Fibroblast of lung (primary cell): ENCODE results near the gene TRPM7. TPM values are rescaled to one million over a fixed set of nuclear protein-coding genes. Genes with fewer than 3 reads are reported as not detected.
A peak's percentile ranks its signal among the peaks of the same experiment; 100 is the strongest.

Experiments
- DNase-seq, 2 donors: peaks; one replicate each; pipeline versions ENCODE4 v3.0.0 to v3.0.0-alpha.2; 2010; ENCODE audit warnings: low read depth in 2 of 2
- H2AFZ ChIP-seq: 2 replicates; pipeline ENCODE4 v1.5.1; 2012; ENCODE audit warnings: low read length, control low read depth, inconsistent platforms
- H3K27ac ChIP-seq: 2 replicates; pipeline ENCODE4 v1.5.1; 2011; ENCODE audit warnings: low read length, control low read depth; ENCODE audit not compliant: insufficient read depth
- H3K27me3 ChIP-seq: 2 replicates; pipeline ENCODE4 v1.5.1; 2011; ENCODE audit warnings: mild to moderate bottlenecking, low read length; ENCODE audit not compliant: control insufficient read depth, insufficient read depth
- H3K36me3 ChIP-seq: 2 replicates; pipeline ENCODE4 v1.5.1; 2011; ENCODE audit warnings: low read length; ENCODE audit not compliant: control insufficient read depth, insufficient read depth
- H3K4me1 ChIP-seq: 2 replicates; pipeline ENCODE4 v1.5.1; 2011; ENCODE audit warnings: low read length; ENCODE audit not compliant: control insufficient read depth, insufficient read depth; ENCODE audit errors: extremely low read depth
- H3K4me2 ChIP-seq: 2 replicates; pipeline ENCODE4 v1.5.1; 2011; ENCODE audit warnings: low read length, control low read depth; ENCODE audit not compliant: insufficient read depth; ENCODE audit errors: extremely low read depth
- H3K4me3 ChIP-seq, 4 experiments: fragments of 200-600 bp in 1 of 4; sonication (generic) in 1 of 4; replicated peaks in 1 of 4; 2 replicates each; pipeline ENCODE4 v1.5.1; 2011 to 2016; ENCODE audit warnings: low read length in 4 of 4, low read depth in 3 of 4, mild to moderate bottlenecking in 3 of 4, control low read depth in 2 of 4, inconsistent platforms in 1 of 4, mixed read lengths in 1 of 4; ENCODE audit not compliant: insufficient read depth in 1 of 4; ENCODE audit errors: control extremely low read depth in 1 of 4
- H3K79me2 ChIP-seq: 2 replicates; pipeline ENCODE4 v1.5.1; 2012; ENCODE audit warnings: mild to moderate bottlenecking, low read length, inconsistent platforms; ENCODE audit not compliant: control insufficient read depth, insufficient read depth
- H3K9ac ChIP-seq: 2 replicates; pipeline ENCODE4 v1.5.1; 2011; ENCODE audit warnings: mild to moderate bottlenecking, low read length, control low read depth; ENCODE audit not compliant: insufficient read depth
- H3K9me3 ChIP-seq: 2 replicates; pipeline ENCODE4 v1.5.1; 2012; ENCODE audit warnings: low read depth, low read length; ENCODE audit not compliant: control insufficient read depth, insufficient read depth
- H4K20me1 ChIP-seq: 2 replicates; pipeline ENCODE4 v1.5.1; 2011; ENCODE audit warnings: low read length; ENCODE audit not compliant: control insufficient read depth, insufficient read depth; ENCODE audit errors: extremely low read depth
- CTCF ChIP-seq, 2 donors: IDR thresholded peaks in 1 of 2; conservative IDR thresholded peaks in 1 of 2; 1 replicate in 1 of 2; 2 replicates in 1 of 2; pipeline ENCODE4 v1.5.1; 2011 to 2012; ENCODE audit warnings: low read length in 2 of 2, control low read depth in 1 of 2, inconsistent platforms in 1 of 2, low read depth in 1 of 2, mild to moderate bottlenecking in 1 of 2
- EZH2 ChIP-seq: IDR thresholded peaks from 2 replicates; pipeline ENCODE4 v1.5.1; 2012; ENCODE audit warnings: low read length, control low read depth, mild to moderate bottlenecking; ENCODE audit errors: missing control alignments
- polyA plus RNA-seq, 2 donors: library from polyadenylated mRNA; depleted of rRNA in 1 of 2; stranded (reverse) in 1 of 2; unstranded in 1 of 2; fragments of >200 nt; gene quantifications; 2 replicates each; pipeline ENCODE4 v1.2.1, GENCODE V29; 2011 to 2012; ENCODE audit warnings: missing spikeins in 1 of 2
- total RNA-seq: library from RNA; depleted of rRNA; stranded (reverse); fragments of >200 nt; gene quantifications from 2 replicates; pipeline ENCODE4 v1.2.1, GENCODE V29; 2014

TRPM7 gene
- total and polyA plus RNA-seq, 2 donors (not counting 1 experiment from before 2014, with no cell fraction given) = 30.3 to 64.4 TPM

- TF ChIP-seq EZH2 = no peak
- TF ChIP-seq CTCF (conservative IDR thresholded peaks at IDR 0.05 in 1 of 2, IDR thresholded peaks at IDR 0.05 in 1 of 2; ENCODE audit: low read depth in 1 of 2, low read length in 2 of 2) = no peak
- H3K9ac ChIP-seq = no peak overlapping the region
- H3K4me3 ChIP-seq = no peak overlapping the region
- H4K20me1 ChIP-seq = no peaks in the 10 kb centered on the region
- no peaks in the 10 kb centered on the region for H3K79me2 ChIP-seq
- no peak overlapping the region for H3K4me2 ChIP-seq
- no peak for DNase-seq
- H3K4me1 ChIP-seq = no peaks in the 10 kb centered on the region
- no peaks in the 10 kb centered on the region for H3K36me3 ChIP-seq
- no peaks in the 10 kb centered on the region for H3K27me3 ChIP-seq
- H3K27ac ChIP-seq = no peak overlapping the region
- H2AFZ ChIP-seq = no peak overlapping the region
- H3K9me3 ChIP-seq = no peaks in the 10 kb centered on the region
Observed at GRCh38 chr15:50707878-50708427, 21.4 kb upstream of the TRPM7 start.

GRCh38 chr15:50702762-50703334 lies 16.3 kb upstream of the TRPM7 start:
- H3K4me1 ChIP-seq = no peaks in the 10 kb centered on the region
- no peaks in the 10 kb centered on the region for H3K27me3 ChIP-seq
- no peak overlapping the region for H3K9ac ChIP-seq
- no peak overlapping the region for H3K4me2 ChIP-seq
- H3K4me3 ChIP-seq = no peak overlapping the region
- no peaks in the 10 kb centered on the region for H3K79me2 ChIP-seq
- no peaks in the 10 kb centered on the region for H3K36me3 ChIP-seq
- TF ChIP-seq CTCF (conservative IDR thresholded peaks at IDR 0.05 in 1 of 2, IDR thresholded peaks at IDR 0.05 in 1 of 2; ENCODE audit: low read depth in 1 of 2, low read length in 2 of 2) (no peak), EZH2 (no peak)
- peak in 1 of 2 donors; percentile 10 for DNase-seq
- no peaks in the 10 kb centered on the region for H3K9me3 ChIP-seq
- no peak overlapping the region for H2AFZ ChIP-seq
- no peak overlapping the region for H3K27ac ChIP-seq
- H4K20me1 ChIP-seq = no peaks in the 10 kb centered on the region

GRCh38 chr15:50698101-50698500 lies 11.5 kb upstream of the TRPM7 start:
- H2AFZ ChIP-seq = no peak overlapping the region
- no peak for DNase-seq
- H3K4me2 ChIP-seq = no peak overlapping the region

More at GRCh38 chr15:50698101-50698500, 11.5 kb upstream of the TRPM7 start:
- Histone ChIP-seq H4K20me1 (no peaks in the 10 kb centered on the region), H3K79me2 (no peaks in the 10 kb centered on the region), H3K27me3 (no peaks in the 10 kb centered on the region), H3K27ac (no peak overlapping the region), H3K4me3 (no peak overlapping the region), H3K9ac (no peak overlapping the region), H3K4me1 (no peaks in the 10 kb centered on the region), H3K9me3 (no peaks in the 10 kb centered on the region), H3K36me3 (no peaks in the 10 kb centered on the region)
- TF ChIP-seq CTCF (conservative IDR thresholded peaks at IDR 0.05 in 1 of 2, IDR thresholded peaks at IDR 0.05 in 1 of 2; ENCODE audit: low read depth in 1 of 2, low read length in 2 of 2) = no peak
- no peak for TF ChIP-seq EZH2
